ENCODE measurements around the gene ZNF507. TPM values are rescaled to one million over a fixed set of nuclear protein-coding genes. Genes with fewer than 3 reads are reported as not detected.
A peak's percentile ranks its signal among the peaks of the same experiment; 100 is the strongest.

The ZNF507 gene
- polyA plus RNA-seq, 3 donors: 0.08 to 0.39 (median 0.10) TPM

DNA sequence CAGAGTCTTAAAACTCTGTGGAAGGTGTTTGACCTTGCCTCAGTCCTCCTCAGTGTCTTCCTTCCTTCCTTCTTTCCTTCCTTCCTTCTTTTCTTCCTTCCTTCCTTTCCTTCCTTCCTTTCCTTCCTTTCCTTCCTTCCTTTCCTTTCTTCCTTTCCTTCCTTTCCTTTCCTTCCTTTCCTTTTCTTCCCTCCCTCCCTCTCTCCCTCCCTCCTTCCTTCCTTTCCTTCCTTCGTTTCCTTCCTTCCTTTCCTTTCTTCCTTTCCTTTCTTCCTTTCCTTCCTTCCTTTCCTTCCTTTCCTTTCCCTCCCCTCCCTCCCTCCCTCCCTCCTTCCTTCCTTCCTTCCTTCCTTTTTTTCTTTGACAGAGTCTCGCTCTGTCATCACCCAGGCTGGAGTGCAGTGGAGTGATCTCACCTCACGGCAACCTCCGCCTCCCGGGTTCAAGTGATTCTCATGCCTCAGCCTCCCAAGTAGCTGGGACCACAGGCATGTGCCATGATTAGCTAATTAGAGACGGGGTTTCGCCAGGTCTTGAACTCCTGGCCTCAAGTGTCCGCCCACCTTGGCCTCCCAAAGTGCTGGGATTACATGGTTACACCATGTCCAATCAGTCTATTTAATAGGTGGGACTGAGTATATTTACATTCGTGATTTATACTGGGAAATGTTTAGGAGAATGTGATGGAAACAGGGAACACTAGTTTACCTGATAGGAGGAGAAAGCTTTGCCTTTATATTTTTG is 16.3 kb downstream of the ZNF507 start:
- Mint-ChIP-seq H3K36me3 (peaks cover 11 to 41% of the 10 kb centered on the region in 2 donors), H3K4me3 (peak overlapping the region in 1 of 2 donors; percentile 86), H3K9me3 (peaks cover 0 to 20% (median 8%) of the 10 kb centered on the region in 7 donors), H3K27ac (peak overlapping the region in 1 of 7 donors; percentile 10), H3K27me3 (ENCODE audit: low read depth in 3 of 3) (peaks cover 94 to 97% (median 96%) of the 10 kb centered on the region in 3 donors), H3K4me1 (peaks cover 6% of the 10 kb centered on the region)
- H3K9me3 ChIP-seq (replicated peaks in 1 of 2; ENCODE audit: control insufficient read depth in 1 of 2, insufficient read depth in 1 of 2, low read length in 2 of 2): peaks cover 0 to 32% of the 10 kb centered on the region in 2 donors
- peaks cover 0 to 7% of the 10 kb centered on the region in 2 donors for H3K4me1 ChIP-seq (ENCODE audit: control insufficient read depth in 1 of 2, insufficient read depth in 2 of 2, low read length in 2 of 2)
- H3K36me3 ChIP-seq (replicated peaks in 1 of 2; ENCODE audit: control insufficient read depth in 1 of 2, insufficient read depth in 2 of 2, low read length in 2 of 2): no peaks in the 10 kb centered on the region
- no peak for DNase-seq
- intact Hi-C loops (cut with micrococcal nuclease): no loop called here
- H2AFZ ChIP-seq (ENCODE audit: insufficient read depth, low read depth, low read length, poor library complexity, severe bottlenecking): no peak overlapping the region
- H3K79me2 ChIP-seq (ENCODE audit: insufficient read depth, low read length): no peaks in the 10 kb centered on the region
- no peak overlapping the region for H3K27ac ChIP-seq (ENCODE audit: low read depth in 1 of 2, low read length in 2 of 2)
- H3K9ac ChIP-seq (ENCODE audit: insufficient read depth, low read length, poor library complexity, severe bottlenecking): no peak overlapping the region
- H3K27me3 ChIP-seq (ENCODE audit: control insufficient read depth in 2 of 2, insufficient read depth in 2 of 2, low read length in 2 of 2): peaks cover 98 to 99% of the 10 kb centered on the region in 2 donors
- WGBS (ENCODE audit: insufficient coverage): 100% methylated on average over 6 of the region's 9 CpGs
- H3K4me3 ChIP-seq (replicated peaks in 1 of 3; ENCODE audit: low read depth in 2 of 3, low read length in 3 of 3): no peak overlapping the region
- H4K20me1 ChIP-seq (ENCODE audit: insufficient read depth, low read length): peaks cover 16% of the 10 kb centered on the region
- no peak overlapping the region for H3K4me2 ChIP-seq (replicated peaks; ENCODE audit: extremely low read depth, low read length, poor library complexity, severe bottlenecking)
- TF ChIP-seq, protein P1, sequence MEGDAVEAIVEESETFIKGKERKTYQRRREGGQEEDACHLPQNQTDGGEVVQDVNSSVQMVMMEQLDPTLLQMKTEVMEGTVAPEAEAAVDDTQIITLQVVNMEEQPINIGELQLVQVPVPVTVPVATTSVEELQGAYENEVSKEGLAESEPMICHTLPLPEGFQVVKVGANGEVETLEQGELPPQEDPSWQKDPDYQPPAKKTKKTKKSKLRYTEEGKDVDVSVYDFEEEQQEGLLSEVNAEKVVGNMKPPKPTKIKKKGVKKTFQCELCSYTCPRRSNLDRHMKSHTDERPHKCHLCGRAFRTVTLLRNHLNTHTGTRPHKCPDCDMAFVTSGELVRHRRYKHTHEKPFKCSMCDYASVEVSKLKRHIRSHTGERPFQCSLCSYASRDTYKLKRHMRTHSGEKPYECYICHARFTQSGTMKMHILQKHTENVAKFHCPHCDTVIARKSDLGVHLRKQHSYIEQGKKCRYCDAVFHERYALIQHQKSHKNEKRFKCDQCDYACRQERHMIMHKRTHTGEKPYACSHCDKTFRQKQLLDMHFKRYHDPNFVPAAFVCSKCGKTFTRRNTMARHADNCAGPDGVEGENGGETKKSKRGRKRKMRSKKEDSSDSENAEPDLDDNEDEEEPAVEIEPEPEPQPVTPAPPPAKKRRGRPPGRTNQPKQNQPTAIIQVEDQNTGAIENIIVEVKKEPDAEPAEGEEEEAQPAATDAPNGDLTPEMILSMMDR (IDR thresholded peaks at IDR 0.05): no peak

DNA sequence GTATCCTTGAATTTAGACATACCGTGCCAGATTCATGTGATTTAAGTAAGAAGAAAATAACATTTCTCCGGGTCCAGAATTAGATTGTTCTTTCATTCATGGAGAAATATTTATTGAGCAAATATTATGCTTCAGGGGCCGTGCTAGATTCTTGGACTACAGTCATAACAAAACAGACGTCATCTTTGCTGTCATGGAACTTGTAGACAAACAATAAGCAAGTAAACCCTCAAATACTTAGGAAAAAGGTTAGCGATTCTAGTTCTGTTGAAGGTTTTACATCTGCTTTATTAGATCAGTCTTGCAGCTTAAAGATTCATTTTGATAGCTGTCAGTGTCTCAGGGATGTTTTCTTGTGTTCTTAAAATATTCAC is 16.9 kb downstream of the ZNF507 start:
- H4K20me1 ChIP-seq (ENCODE audit: insufficient read depth, low read length): peaks cover 16% of the 10 kb centered on the region
- no peaks in the 10 kb centered on the region for H3K36me3 ChIP-seq (replicated peaks in 1 of 2; ENCODE audit: control insufficient read depth in 1 of 2, insufficient read depth in 2 of 2, low read length in 2 of 2)
- no peak overlapping the region for H3K4me3 ChIP-seq (replicated peaks in 1 of 3; ENCODE audit: low read depth in 2 of 3, low read length in 3 of 3)
- no peak overlapping the region for H3K27ac ChIP-seq (ENCODE audit: low read depth in 1 of 2, low read length in 2 of 2)
- Mint-ChIP-seq H3K27me3 (ENCODE audit: low read depth in 3 of 3) (peaks cover 94 to 97% (median 96%) of the 10 kb centered on the region in 3 donors), H3K4me1 (peaks cover 6% of the 10 kb centered on the region), H3K4me3 (peak overlapping the region in 1 of 2 donors; percentile 86), H3K36me3 (peaks cover 7 to 46% of the 10 kb centered on the region in 2 donors), H3K9me3 (peaks cover 0 to 25% (median 8%) of the 10 kb centered on the region in 7 donors), H3K27ac (no peak overlapping the region)
- TF ChIP-seq, protein P1 (IDR thresholded peaks at IDR 0.05): no peak
- H3K9me3 ChIP-seq (replicated peaks in 1 of 2; ENCODE audit: control insufficient read depth in 1 of 2, insufficient read depth in 1 of 2, low read length in 2 of 2): peaks cover 0 to 37% of the 10 kb centered on the region in 2 donors
- H3K9ac ChIP-seq (ENCODE audit: insufficient read depth, low read length, poor library complexity, severe bottlenecking): no peak overlapping the region
- no peaks in the 10 kb centered on the region for H3K79me2 ChIP-seq (ENCODE audit: insufficient read depth, low read length)
- peaks cover 0 to 7% of the 10 kb centered on the region in 2 donors for H3K4me1 ChIP-seq (ENCODE audit: control insufficient read depth in 1 of 2, insufficient read depth in 2 of 2, low read length in 2 of 2)
- peaks cover 98 to 99% of the 10 kb centered on the region in 2 donors for H3K27me3 ChIP-seq (ENCODE audit: control insufficient read depth in 2 of 2, insufficient read depth in 2 of 2, low read length in 2 of 2)
- H2AFZ ChIP-seq (ENCODE audit: insufficient read depth, low read depth, low read length, poor library complexity, severe bottlenecking): no peak overlapping the region
- WGBS (ENCODE audit: insufficient coverage): 100% methylated on average over 1 of the region's 5 CpGs
- no peak overlapping the region for H3K4me2 ChIP-seq (replicated peaks; ENCODE audit: extremely low read depth, low read length, poor library complexity, severe bottlenecking)
- no peak for DNase-seq
- intact Hi-C loops (cut with micrococcal nuclease): no loop called here
